HL-60 (cell line): Measurements from ENCODE around the gene MAP3K8.

Experiments used
- DNase-seq, 2 experiments: peaks; one replicate each; pipeline ENCODE4 v3.0.0-alpha.2; 2010 to 2020; ENCODE audit warnings: low read depth in 1 of 2, low spot score in 1 of 2
- H3K27ac ChIP-seq: fragments of 250-450 bp; sonication (Bioruptor Pico); replicated peaks from 2 replicates; pipeline ENCODE4 v1.5.1; 2020; ENCODE audit warnings: mild to moderate bottlenecking, moderate library complexity
- H3K27me3 ChIP-seq: fragments of 250-450 bp; sonication (Bioruptor Pico); 2 replicates; pipeline ENCODE4 v1.5.1; 2021; ENCODE audit warnings: mild to moderate bottlenecking, moderate library complexity; ENCODE audit not compliant: insufficient read depth, poor library complexity, severe bottlenecking
- H3K4me3 ChIP-seq: replicated peaks from 2 replicates; pipeline ENCODE4 v1.5.1; 2011; ENCODE audit warnings: mild to moderate bottlenecking, control low read depth, low read length; ENCODE audit not compliant: insufficient read depth
- GABPA ChIP-seq: IDR thresholded peaks from 2 replicates; pipeline ENCODE4 v1.6.1; 2012; ENCODE audit warnings: low read depth
- POLR2AphosphoS5 ChIP-seq: IDR thresholded peaks from 2 replicates; pipeline ENCODE4 v1.6.1; 2012; ENCODE audit warnings: low read depth
- REST ChIP-seq: IDR thresholded peaks from 2 replicates; pipeline ENCODE4 v1.6.1; 2012; ENCODE audit warnings: low read depth; ENCODE audit not compliant: insufficient replicate concordance
- SPI1 ChIP-seq: IDR thresholded peaks from 2 replicates; pipeline ENCODE4 v1.6.1; 2012; ENCODE audit warnings: low read depth, mild to moderate bottlenecking, borderline replicate concordance
- TF ChIP-seq, protein P1 (sequence below): IDR thresholded peaks from one replicate; pipeline ENCODE4 v1.5.1; 2011; ENCODE audit warnings: low read length, control low read depth, inconsistent platforms; ENCODE audit not compliant: insufficient read depth

Gene MAP3K8

DNA sequence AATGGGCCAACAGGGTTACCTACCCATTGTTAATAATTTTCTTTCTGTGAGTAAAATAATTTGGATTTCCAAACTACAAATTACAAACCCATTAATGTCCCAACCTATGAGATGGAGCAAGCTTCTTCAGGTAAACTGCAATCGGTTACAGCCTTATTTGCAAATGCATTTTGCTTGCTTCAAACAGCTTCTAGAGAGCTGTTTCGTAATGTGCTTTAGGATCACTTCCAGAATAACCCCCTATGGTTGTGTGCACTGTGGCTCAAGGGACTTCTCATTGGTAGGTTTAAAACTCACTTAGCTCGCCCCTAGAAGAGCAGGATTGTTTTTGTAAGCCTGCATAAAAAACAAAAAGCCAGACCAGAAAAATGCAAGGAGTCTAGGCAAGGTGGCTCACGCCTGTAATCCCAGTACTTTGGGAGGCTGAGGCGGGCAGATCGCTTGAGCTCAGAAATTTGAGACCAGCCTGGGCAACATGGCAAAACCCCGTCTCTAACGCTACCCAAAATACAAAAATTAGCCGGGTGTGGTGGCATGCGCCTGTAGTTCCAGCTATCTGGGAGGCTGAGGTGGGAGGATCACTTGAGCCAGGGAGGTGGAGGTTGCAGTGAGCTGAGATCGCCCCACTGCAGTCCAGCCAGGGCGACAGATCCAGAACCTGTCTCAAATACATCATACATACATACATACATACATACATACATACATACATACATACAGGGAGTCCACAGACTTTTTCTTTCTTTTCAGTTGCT, 3.3 kb upstream of the MAP3K8 start:
- H3K27me3 ChIP-seq: no peaks in the 10 kb centered on the region
- peak overlapping the region; percentile 79 for H3K27ac ChIP-seq
- peak in 1 of 2 experiments; percentile 68 for DNase-seq

DNA sequence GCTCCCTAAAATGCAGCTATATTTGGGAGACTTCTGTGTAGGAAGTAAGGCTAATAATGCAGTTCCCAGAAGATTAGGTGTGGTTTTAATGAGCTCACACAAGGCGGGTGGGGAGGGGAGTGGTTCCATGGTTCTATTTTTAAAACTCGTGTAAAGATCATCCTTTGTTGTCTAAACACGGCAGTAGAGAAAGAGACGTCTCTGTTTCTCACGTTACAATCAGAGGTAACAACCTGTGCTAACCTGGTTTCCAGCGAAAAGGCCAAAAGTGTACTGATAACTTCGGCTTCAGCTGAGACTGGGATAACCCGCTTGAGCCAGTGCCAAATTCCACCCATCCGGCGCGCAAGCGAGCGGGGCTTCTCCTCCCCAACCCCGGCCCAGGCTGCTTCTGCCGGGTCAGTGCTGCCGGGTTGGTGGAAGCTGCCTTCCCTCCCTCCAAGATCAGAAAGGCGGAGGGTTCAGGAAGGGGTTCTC, 2.5 kb upstream of the MAP3K8 start:
- Histone ChIP-seq H3K4me3 (no peak overlapping the region), H3K27me3 (no peaks in the 10 kb centered on the region), H3K27ac (peak overlapping the region; percentile 79)
- DNase-seq: peak in 1 of 2 experiments; percentile 17
- TF ChIP-seq GABPA: no peak
- no peak for TF ChIP-seq POLR2AphosphoS5
- TF ChIP-seq REST: no peak
- TF ChIP-seq, protein P1, sequence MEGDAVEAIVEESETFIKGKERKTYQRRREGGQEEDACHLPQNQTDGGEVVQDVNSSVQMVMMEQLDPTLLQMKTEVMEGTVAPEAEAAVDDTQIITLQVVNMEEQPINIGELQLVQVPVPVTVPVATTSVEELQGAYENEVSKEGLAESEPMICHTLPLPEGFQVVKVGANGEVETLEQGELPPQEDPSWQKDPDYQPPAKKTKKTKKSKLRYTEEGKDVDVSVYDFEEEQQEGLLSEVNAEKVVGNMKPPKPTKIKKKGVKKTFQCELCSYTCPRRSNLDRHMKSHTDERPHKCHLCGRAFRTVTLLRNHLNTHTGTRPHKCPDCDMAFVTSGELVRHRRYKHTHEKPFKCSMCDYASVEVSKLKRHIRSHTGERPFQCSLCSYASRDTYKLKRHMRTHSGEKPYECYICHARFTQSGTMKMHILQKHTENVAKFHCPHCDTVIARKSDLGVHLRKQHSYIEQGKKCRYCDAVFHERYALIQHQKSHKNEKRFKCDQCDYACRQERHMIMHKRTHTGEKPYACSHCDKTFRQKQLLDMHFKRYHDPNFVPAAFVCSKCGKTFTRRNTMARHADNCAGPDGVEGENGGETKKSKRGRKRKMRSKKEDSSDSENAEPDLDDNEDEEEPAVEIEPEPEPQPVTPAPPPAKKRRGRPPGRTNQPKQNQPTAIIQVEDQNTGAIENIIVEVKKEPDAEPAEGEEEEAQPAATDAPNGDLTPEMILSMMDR: no peak
- no peak for TF ChIP-seq SPI1

More for the DNA sequence above, 3.3 kb upstream of the MAP3K8 start:
- no peak overlapping the region for H3K4me3 ChIP-seq
- no peak for TF ChIP-seq REST
- TF ChIP-seq, protein P1: no peak
- TF ChIP-seq GABPA: no peak
- no peak for TF ChIP-seq POLR2AphosphoS5
- no peak for TF ChIP-seq SPI1

DNA sequence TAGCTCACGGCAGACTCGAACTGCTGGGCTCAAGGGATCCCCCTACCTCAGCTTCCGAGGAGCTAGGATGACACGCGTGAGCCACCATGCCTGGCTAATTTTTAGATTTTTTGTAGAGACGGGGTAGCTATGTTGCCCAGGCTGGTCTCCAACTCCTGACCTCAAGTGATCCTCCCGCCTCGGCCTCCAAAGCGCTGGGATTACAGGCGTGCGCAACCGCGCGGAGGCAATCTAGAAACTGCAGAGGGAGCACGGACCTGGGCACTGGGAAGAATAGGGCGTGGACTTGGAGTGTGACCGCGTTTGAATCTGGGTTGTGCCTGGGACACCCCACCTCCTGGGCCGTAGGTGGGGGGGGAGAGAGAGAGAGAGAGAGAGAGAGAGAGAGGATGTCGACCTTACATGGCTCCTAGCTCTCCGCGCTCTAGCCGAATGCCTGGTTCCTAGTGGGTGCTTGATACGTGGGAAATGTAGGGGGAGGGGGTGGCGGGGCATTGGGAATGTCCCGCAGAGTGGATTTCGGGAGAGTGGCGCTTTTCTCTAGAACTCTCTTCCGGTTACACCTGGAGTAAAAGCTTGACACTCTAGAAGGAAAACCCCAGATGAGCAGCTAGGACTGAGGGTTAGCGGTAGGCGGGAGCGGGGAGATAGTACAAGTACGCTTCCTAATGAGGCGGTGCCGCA, 1.2 kb upstream of the MAP3K8 start:
- Histone ChIP-seq H3K4me3 (peak overlapping the region; percentile 70), H3K27me3 (no peaks in the 10 kb centered on the region), H3K27ac (peak overlapping the region; percentile 93)
- TF ChIP-seq SPI1 (no peak), POLR2AphosphoS5 (no peak), REST (no peak), GABPA (no peak)
- TF ChIP-seq, protein P1: no peak
- DNase-seq: no peak
